BLaER1 treated with 17β-estradiol and CSF1 and Interleukin-3, amounts not matched to agents 10 nM and 100 nM (cell line): Measurements from ENCODE around the gene MMP28.

ENCODE experiments used
- H3K27ac ChIP-seq, 11 experiments: shearing (Covaris generic); formaldehyde crosslinking; 2 replicates each; pipeline ENCODE4 v1.8.1; 2022
- H3K27me3 ChIP-seq, 11 experiments: shearing (Covaris generic); formaldehyde crosslinking; 2 replicates each; pipeline ENCODE4 v1.8.1; 2022
- H3K36me3 ChIP-seq, 11 experiments: shearing (Covaris generic); formaldehyde crosslinking; 2 replicates each; pipeline ENCODE4 v1.8.1; 2022
- H3K4me1 ChIP-seq, 10 experiments: shearing (Covaris generic); formaldehyde crosslinking; 2 replicates each; pipeline ENCODE4 v1.8.1; 2022
- H3K4me2 ChIP-seq, 11 experiments: shearing (Covaris generic); formaldehyde crosslinking; 2 replicates each; pipeline ENCODE4 v1.8.1; 2022
- H3K4me3 ChIP-seq, 10 experiments: shearing (Covaris generic); formaldehyde crosslinking; 2 replicates each; pipeline ENCODE4 v1.8.1; 2022
- H3K9ac ChIP-seq, 11 experiments: shearing (Covaris generic); formaldehyde crosslinking; 2 replicates each; pipeline ENCODE4 v1.8.1; 2022
- H3K9me3 ChIP-seq, 11 experiments: shearing (Covaris generic); formaldehyde crosslinking; replicated peaks in 1 of 11; 2 replicates each; pipeline ENCODE4 v1.8.1; 2022
- H4K20me1 ChIP-seq, 11 experiments: shearing (Covaris generic); formaldehyde crosslinking; 2 replicates each; pipeline ENCODE4 v1.8.1; 2022
- Cebpa-rat ChIP-seq, 11 experiments: shearing (Covaris generic); IDR thresholded peaks; 2 replicates each; pipeline ENCODE4 v1.8.1; 2022

MMP28 gene

DNA sequence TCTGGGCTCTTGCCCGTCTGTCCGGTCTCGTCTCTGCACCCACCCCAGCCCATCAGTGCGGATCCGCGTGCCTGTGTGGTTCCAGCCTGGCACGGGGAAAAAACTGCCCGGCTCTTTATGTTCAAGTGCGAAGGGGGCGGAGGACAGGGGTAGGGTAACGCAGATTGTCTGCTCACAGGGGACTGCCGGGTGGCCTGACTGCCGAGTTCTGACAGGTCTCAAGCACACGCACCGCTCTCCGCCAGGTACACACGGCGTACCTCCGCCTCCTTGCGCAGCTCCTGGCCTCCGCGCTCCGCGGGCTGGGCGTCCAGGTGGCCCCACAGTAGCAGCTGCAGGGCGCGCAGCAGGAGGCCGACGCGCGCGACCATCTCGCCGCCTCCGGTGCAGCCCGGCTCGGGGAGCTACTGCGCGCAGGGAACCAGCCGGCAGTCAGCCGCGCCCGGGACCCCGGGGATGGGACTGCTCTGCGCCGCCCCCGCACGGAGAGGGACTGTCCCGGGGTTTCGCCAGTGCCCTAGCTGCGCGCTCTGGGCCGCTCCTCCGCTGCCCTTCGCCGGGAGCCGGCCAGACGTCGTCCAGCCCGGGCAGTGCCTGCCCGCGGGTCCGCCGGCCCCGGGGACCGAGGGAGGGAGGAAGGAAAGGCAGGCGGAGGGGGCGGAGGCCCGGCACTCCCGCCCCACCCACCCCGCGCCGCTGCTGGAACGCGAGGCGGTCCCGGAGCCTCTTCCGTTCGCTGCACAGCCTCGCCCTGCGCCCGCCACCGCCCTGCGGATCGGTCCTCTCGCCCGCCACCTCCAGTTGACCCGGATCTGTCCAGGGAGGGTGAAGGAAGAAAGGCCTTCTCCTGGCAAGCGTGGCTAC, at the start of gene MMP28:
Gene MMP28 (minus strand): TSS at position 635 of the 864 bp plus-strand sequence. CDS start 264 bp downstream, at position 371.
- H3K9me3 ChIP-seq = no peaks in the 10 kb centered on the region
- peak within 1 kb of the TSS; percentile 4 to 73 (median 58); a peak in 20 of 22 replicates for H3K9ac ChIP-seq
- peaks cover 0 to 7% (median 0%) of the 10 kb centered on the region in 11 experiments; a peak in 2 of 22 replicates for H4K20me1 ChIP-seq
- H3K27me3 ChIP-seq = peaks cover 41 to 66% (median 55%) of the 10 kb centered on the region in 11 experiments
- H3K4me1 ChIP-seq = peaks cover 5 to 18% (median 14%) of the 10 kb centered on the region in 10 experiments; a peak in 17 of 20 replicates
- no peak for TF ChIP-seq Cebpa-rat (IDR thresholded peaks at IDR 0.05)
- peak within 1 kb of the TSS; percentile 96 to 100 (median 99) for H3K4me2 ChIP-seq
- no peak within 1 kb of the TSS for H3K27ac ChIP-seq
- H3K36me3 ChIP-seq = no peaks in the 10 kb centered on the region
- H3K4me3 ChIP-seq = peak within 1 kb of the TSS; percentile 55 to 77 (median 66)

GRCh38 chr17:35844547-35844946, 49.1 kb upstream of the MMP28 start:
- H3K9me3 ChIP-seq = no peaks in the 10 kb centered on the region
- TF ChIP-seq Cebpa-rat (IDR thresholded peaks at IDR 0.05) = no peak
- no peaks in the 10 kb centered on the region for H3K4me1 ChIP-seq
- H3K9ac ChIP-seq = no peak overlapping the region
- H3K36me3 ChIP-seq = peaks cover 93 to 100% (median 97%) of the 10 kb centered on the region in 11 experiments
- H3K27me3 ChIP-seq = no peaks in the 10 kb centered on the region
- H3K4me3 ChIP-seq = no peak overlapping the region
- H3K4me2 ChIP-seq = no peak overlapping the region
- no peak overlapping the region for H3K27ac ChIP-seq
- H4K20me1 ChIP-seq = peaks cover 12 to 59% (median 42%) of the 10 kb centered on the region in 11 experiments; a peak in 20 of 22 replicates

DNA sequence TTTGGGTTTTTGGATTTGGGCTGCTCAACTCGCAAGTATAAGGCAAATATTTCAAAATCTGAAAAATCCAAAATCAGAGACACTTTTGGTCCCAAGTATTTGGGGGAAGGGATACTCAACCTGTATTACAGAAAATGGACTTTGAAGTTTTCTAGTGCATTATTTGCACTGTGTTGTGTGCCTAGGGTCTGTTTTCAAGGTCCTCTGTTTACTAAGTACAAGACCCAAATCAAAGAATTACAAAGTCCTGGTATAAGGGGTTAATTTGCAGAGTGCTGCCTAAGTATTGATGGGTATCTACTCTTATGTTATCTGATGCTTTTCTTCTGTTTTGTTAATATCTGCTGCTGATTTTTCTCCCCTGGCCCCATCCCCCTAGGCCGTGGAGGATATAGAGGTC, 48.3 kb upstream of the MMP28 start:
- H3K9ac ChIP-seq = no peak overlapping the region
- no peak overlapping the region for H3K27ac ChIP-seq
- H3K4me2 ChIP-seq = no peak overlapping the region
- no peaks in the 10 kb centered on the region for H3K9me3 ChIP-seq
- H3K36me3 ChIP-seq = peaks cover 94 to 100% (median 98%) of the 10 kb centered on the region in 11 experiments
- TF ChIP-seq Cebpa-rat (IDR thresholded peaks at IDR 0.05) = no peak
- H3K27me3 ChIP-seq = no peaks in the 10 kb centered on the region
- peaks cover 11 to 57% (median 44%) of the 10 kb centered on the region in 11 experiments; a peak in 20 of 22 replicates for H4K20me1 ChIP-seq
- no peak overlapping the region for H3K4me3 ChIP-seq
- H3K4me1 ChIP-seq = peaks cover 0 to 5% (median 0%) of the 10 kb centered on the region in 10 experiments; a peak in 9 of 20 replicates

DNA sequence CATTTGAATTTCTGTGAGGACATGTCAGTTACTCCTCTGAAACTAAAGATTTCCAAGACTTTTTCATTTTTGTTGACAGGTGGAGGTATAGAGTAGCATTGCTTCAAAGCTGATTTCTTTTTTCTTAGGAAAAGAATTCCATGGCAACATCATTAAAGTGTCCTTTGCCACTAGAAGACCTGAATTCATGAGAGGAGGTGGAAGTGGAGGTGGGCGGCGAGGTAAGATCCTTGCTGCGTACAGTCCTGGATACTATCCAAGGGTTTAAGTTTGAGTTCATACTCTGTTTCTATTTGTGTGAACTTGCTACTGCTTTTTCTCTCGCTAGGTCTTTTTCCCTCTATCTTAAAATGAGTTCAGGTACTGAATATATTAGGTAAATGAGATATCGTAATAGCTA, 46.8 kb upstream of the MMP28 start:
- Histone ChIP-seq H3K9ac (no peak overlapping the region), H3K4me3 (no peak overlapping the region), H3K36me3 (peaks cover 95 to 100% (median 98%) of the 10 kb centered on the region in 11 experiments), H3K9me3 (no peaks in the 10 kb centered on the region), H3K4me1 (peaks cover 0 to 9% (median 0%) of the 10 kb centered on the region in 10 experiments; a peak in 9 of 20 replicates), H4K20me1 (peaks cover 6 to 58% (median 38%) of the 10 kb centered on the region in 11 experiments; a peak in 18 of 22 replicates), H3K27me3 (no peaks in the 10 kb centered on the region), H3K27ac (no peak overlapping the region), H3K4me2 (no peak overlapping the region)
- no peak for TF ChIP-seq Cebpa-rat (IDR thresholded peaks at IDR 0.05)

- peaks cover 99 to 100% (median 100%) of the 10 kb centered on the region in 11 experiments for H3K36me3 ChIP-seq
- peaks cover 0 to 9% (median 0%) of the 10 kb centered on the region in 10 experiments; a peak in 9 of 20 replicates for H3K4me1 ChIP-seq
- TF ChIP-seq Cebpa-rat (IDR thresholded peaks at IDR 0.05) = no peak
- no peak overlapping the region for H3K9ac ChIP-seq
- no peaks in the 10 kb centered on the region for H3K9me3 ChIP-seq
- peaks cover 6 to 57% (median 44%) of the 10 kb centered on the region in 11 experiments; a peak in 18 of 22 replicates for H4K20me1 ChIP-seq
- H3K4me2 ChIP-seq = no peak overlapping the region
- H3K27me3 ChIP-seq = no peaks in the 10 kb centered on the region
- no peak overlapping the region for H3K27ac ChIP-seq
- H3K4me3 ChIP-seq = no peak overlapping the region
These were observed 46.1 kb upstream of the MMP28 start for GRCh38 chr17:35841505-35841904.

- Histone ChIP-seq H3K4me2 (no peak overlapping the region), H4K20me1 (peaks cover 6 to 53% (median 44%) of the 10 kb centered on the region in 11 experiments; a peak in 18 of 22 replicates), H3K27me3 (no peaks in the 10 kb centered on the region), H3K27ac (no peak overlapping the region), H3K4me3 (no peak overlapping the region), H3K9me3 (no peaks in the 10 kb centered on the region), H3K4me1 (peaks cover 0 to 9% (median 0%) of the 10 kb centered on the region in 10 experiments; a peak in 9 of 20 replicates), H3K36me3 (peaks cover 99 to 100% (median 100%) of the 10 kb centered on the region in 11 experiments), H3K9ac (no peak overlapping the region)
- TF ChIP-seq Cebpa-rat (IDR thresholded peaks at IDR 0.05) = no peak
These were observed 45.7 kb upstream of the MMP28 start for GRCh38 chr17:35841101-35841500.

GRCh38 chr17:35825206-35825605, 29.8 kb upstream of the MMP28 start:
- no peaks in the 10 kb centered on the region for H3K27me3 ChIP-seq
- H3K9ac ChIP-seq = no peak overlapping the region
- no peak for TF ChIP-seq Cebpa-rat (IDR thresholded peaks at IDR 0.05)
- H3K4me1 ChIP-seq = 0 out of 20 replicates have a peak, but pooled peaks cover 0 to 3% (median 0%) of the 10 kb centered on the region in 10 experiments
- H3K36me3 ChIP-seq = peaks cover 96 to 100% (median 99%) of the 10 kb centered on the region in 11 experiments
- no peaks in the 10 kb centered on the region for H3K9me3 ChIP-seq
- H4K20me1 ChIP-seq = peaks cover 12 to 86% (median 53%) of the 10 kb centered on the region in 11 experiments; a peak in 19 of 22 replicates
- H3K4me3 ChIP-seq = no peak overlapping the region
- no peak overlapping the region for H3K27ac ChIP-seq
- H3K4me2 ChIP-seq = no peak overlapping the region

DNA sequence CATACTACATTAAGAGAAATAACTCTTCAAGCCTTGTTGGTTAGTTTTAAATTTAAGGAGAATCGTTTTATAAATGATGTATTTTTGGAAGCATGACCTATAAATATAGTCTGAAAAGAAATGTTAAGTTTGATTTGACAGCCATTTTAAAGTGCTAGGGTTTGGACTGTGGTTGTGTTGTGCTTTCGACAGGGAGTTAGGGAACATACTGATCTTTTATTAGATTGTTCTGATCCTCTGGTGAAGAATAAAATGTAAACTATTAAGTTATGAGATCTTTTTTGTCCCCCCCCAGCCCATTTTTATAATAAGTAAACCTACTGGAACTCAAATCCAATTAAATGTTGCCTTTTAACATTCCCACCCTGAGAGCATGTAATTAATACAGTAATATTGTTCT, 25.9 kb upstream of the MMP28 start:
- H3K4me1 ChIP-seq = peaks cover 0 to 7% (median 0%) of the 10 kb centered on the region in 10 experiments; a peak in 2 of 20 replicates
- no peak overlapping the region for H3K4me3 ChIP-seq
- H3K9ac ChIP-seq = no peak overlapping the region
- no peak for TF ChIP-seq Cebpa-rat (IDR thresholded peaks at IDR 0.05)
- no peaks in the 10 kb centered on the region for H3K27me3 ChIP-seq
- H3K27ac ChIP-seq = no peak overlapping the region
- H3K9me3 ChIP-seq = no peaks in the 10 kb centered on the region
- peaks cover 27 to 97% (median 77%) of the 10 kb centered on the region in 11 experiments; a peak in 21 of 22 replicates for H4K20me1 ChIP-seq
- H3K4me2 ChIP-seq = no peak overlapping the region
- H3K36me3 ChIP-seq = peaks cover 95 to 100% (median 98%) of the 10 kb centered on the region in 11 experiments

DNA sequence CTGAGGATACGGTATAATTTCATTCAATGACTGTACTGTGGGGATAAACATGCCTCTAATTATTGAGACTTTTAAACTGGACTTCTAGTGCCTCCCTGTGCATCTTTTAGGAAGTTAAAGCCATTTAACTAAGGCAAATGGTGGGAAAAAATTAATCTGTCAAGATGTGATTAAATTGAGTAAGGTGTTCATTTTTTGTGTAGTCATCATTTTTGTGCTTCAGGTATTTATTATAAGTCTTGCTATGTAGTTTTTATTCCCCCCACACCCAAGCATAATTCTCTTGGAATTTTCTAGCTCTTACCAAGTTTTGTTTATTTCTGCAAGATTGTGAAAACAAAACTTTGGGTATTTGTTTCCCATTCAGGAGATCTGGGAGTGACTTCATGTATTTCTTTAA, 24.0 kb upstream of the MMP28 start:
- no peaks in the 10 kb centered on the region for H3K27me3 ChIP-seq
- H3K4me3 ChIP-seq = no peak overlapping the region
- no peak for TF ChIP-seq Cebpa-rat (IDR thresholded peaks at IDR 0.05)
- peaks cover 0 to 7% (median 0%) of the 10 kb centered on the region in 10 experiments; a peak in 4 of 20 replicates for H3K4me1 ChIP-seq
- no peaks in the 10 kb centered on the region for H3K9me3 ChIP-seq
- no peak overlapping the region for H3K27ac ChIP-seq
- H3K9ac ChIP-seq = no peak overlapping the region; a peak in 1 of 22 replicates
- H4K20me1 ChIP-seq = peaks cover 45 to 97% (median 79%) of the 10 kb centered on the region in 11 experiments; a peak in 21 of 22 replicates
- peaks cover 88 to 100% (median 92%) of the 10 kb centered on the region in 11 experiments for H3K36me3 ChIP-seq
- H3K4me2 ChIP-seq = no peak overlapping the region
